ENCODE results near the gene ARFGEF2. TPM values are rescaled to one million over a fixed set of nuclear protein-coding genes. Genes with fewer than 3 reads are reported as not detected.

ARFGEF2 gene
- total RNA-seq, 4 donors from 2014 or later: 27.2 to 45.1 (median 35.3) TPM

GRCh38 chr20:48952656-48953055, 31.1 kb downstream of the ARFGEF2 start:
- WGBS, 2 donors: 88 to 91% methylated on average over 6 of the region's 6 CpGs
- no peak for TF ChIP-seq POLR2A (IDR thresholded peaks at IDR 0.05)
- TF ChIP-seq CTCF (IDR thresholded peaks at IDR 0.05): no peak
- DNase-seq (ENCODE audit: low spot score in 2 of 2): no peak
- intact Hi-C loops (cut with DNase I; ENCODE audit: low total_unique reads): no loop called here
- no peak overlapping the region for H3K4me3 ChIP-seq (ENCODE audit: low read depth, poor library complexity, severe bottlenecking)

GRCh38 chr20:48953653-48954052, 32.1 kb downstream of the ARFGEF2 start:
- DNase-seq (ENCODE audit: low spot score in 2 of 2): no peak
- no peak for TF ChIP-seq CTCF (IDR thresholded peaks at IDR 0.05)
- no peak for TF ChIP-seq POLR2A (IDR thresholded peaks at IDR 0.05)
- H3K4me3 ChIP-seq (ENCODE audit: low read depth, poor library complexity, severe bottlenecking): no peak overlapping the region
- intact Hi-C loops (cut with DNase I; ENCODE audit: low total_unique reads): no loop called here
- WGBS, 2 donors: 94 to 95% methylated on average over 6 of the region's 6 CpGs

- WGBS, 2 donors: 96 to 100% methylated on average over 4 of the region's 4 CpGs
- DNase-seq (ENCODE audit: low spot score in 2 of 2): no peak
- no peak overlapping the region for H3K4me3 ChIP-seq (ENCODE audit: low read depth, poor library complexity, severe bottlenecking)
- TF ChIP-seq CTCF (IDR thresholded peaks at IDR 0.05): no peak
- no peak for TF ChIP-seq POLR2A (IDR thresholded peaks at IDR 0.05)
- intact Hi-C loops (cut with DNase I; ENCODE audit: low total_unique reads): no loop called here
Measured at GRCh38 chr20:48956052-48956451, 34.5 kb downstream of the ARFGEF2 start.

GRCh38 chr20:48957053-48957481, 35.6 kb downstream of the ARFGEF2 start:
- 2 to 46% methylated on average over 2 of the region's 2 CpGs for WGBS, 2 donors
- intact Hi-C loops (cut with DNase I; ENCODE audit: low total_unique reads): no loop called here
- no peak for DNase-seq (ENCODE audit: low spot score in 2 of 2)
- no peak for TF ChIP-seq CTCF (IDR thresholded peaks at IDR 0.05)
- TF ChIP-seq POLR2A (IDR thresholded peaks at IDR 0.05): no peak
- no peak overlapping the region for H3K4me3 ChIP-seq (ENCODE audit: low read depth, poor library complexity, severe bottlenecking)

- H3K4me3 ChIP-seq (ENCODE audit: low read depth, poor library complexity, severe bottlenecking): no peak overlapping the region
- WGBS, 2 donors: 67 to 75% methylated on average over 2 of the region's 2 CpGs
- intact Hi-C loops (cut with DNase I; ENCODE audit: low total_unique reads): no loop called here
- no peak for DNase-seq (ENCODE audit: low spot score in 2 of 2)
- TF ChIP-seq CTCF (IDR thresholded peaks at IDR 0.05) (no peak), POLR2A (IDR thresholded peaks at IDR 0.05) (no peak)
Measured at GRCh38 chr20:48957533-48957932, 36.0 kb downstream of the ARFGEF2 start.

GRCh38 chr20:48958743-48959142, 37.2 kb downstream of the ARFGEF2 start:
- intact Hi-C loops (cut with DNase I; ENCODE audit: low total_unique reads): no loop called here

More at GRCh38 chr20:48958743-48959142, 37.2 kb downstream of the ARFGEF2 start:
- no peak for DNase-seq (ENCODE audit: low spot score in 2 of 2)
- TF ChIP-seq POLR2A (IDR thresholded peaks at IDR 0.05): no peak
- TF ChIP-seq CTCF (IDR thresholded peaks at IDR 0.05): no peak
- no peak overlapping the region for H3K4me3 ChIP-seq (ENCODE audit: low read depth, poor library complexity, severe bottlenecking)
- WGBS, 2 donors: 91 to 97% methylated on average over 2 of the region's 2 CpGs

Data from lower leg skin (tissue), 4 donors.